Heart right ventricle (tissue), 16 donors: ENCODE data around the gene PNMA8C. TPM values are rescaled to one million over a fixed set of nuclear protein-coding genes. Genes with fewer than 3 reads are reported as not detected.
A peak's percentile ranks its signal among the peaks of the same experiment; 100 is the strongest.

Source experiments
- ATAC-seq, 8 donors: fragments of 200-7000 bp; cut with Tn5 transposase; one replicate each; pipeline ENCODE4 v1.9.1; 2020; ENCODE audit warnings: mild to moderate bottlenecking in 8 of 8, moderate library complexity in 8 of 8, moderate number of reproducible peaks in 1 of 8
- DNase-seq, 2 donors: peaks; one replicate each; pipeline ENCODE4 v3.0.0-alpha.2; 2020
- H3K27ac ChIP-seq, 10 donors: fragments of 200-600 bp; sonication (generic) in 2 of 10; one replicate each; pipeline versions ENCODE4 v1.5.0 to v1.8.0; 2020 to 2022; ENCODE audit warnings: mild to moderate bottlenecking in 3 of 10
- H3K27me3 ChIP-seq, 7 donors: fragments of 200-600 bp; one replicate each; pipeline ENCODE4 v1.8.0; 2021 to 2022; ENCODE audit warnings: mild to moderate bottlenecking in 2 of 7
- H3K36me3 ChIP-seq, 9 donors: fragments of 200-600 bp; sonication (generic) in 1 of 9; one replicate each; pipeline versions ENCODE4 v1.5.0 to v1.8.0; 2020 to 2022; ENCODE audit warnings: mild to moderate bottlenecking in 2 of 9
- H3K4me1 ChIP-seq, 9 donors: fragments of 200-600 bp; sonication (generic) in 1 of 9; one replicate each; pipeline versions ENCODE4 v1.5.0 to v1.8.0; 2020 to 2022; ENCODE audit warnings: mild to moderate bottlenecking in 4 of 9
- H3K4me3 ChIP-seq, 10 donors: fragments of 200-600 bp; sonication (generic) in 2 of 10; one replicate each; pipeline versions ENCODE4 v1.5.0 to v1.8.0; 2020 to 2022; ENCODE audit warnings: mild to moderate bottlenecking in 7 of 10, moderate library complexity in 2 of 10
- H3K9me3 ChIP-seq, 11 donors: fragments of 200-600 bp in 10 of 11; sonication (generic) in 2 of 11; one replicate each; pipeline versions ENCODE4 v1.5.0 to v1.8.0; 2013 to 2022; ENCODE audit warnings: mild to moderate bottlenecking in 2 of 11, control low read depth in 1 of 11, moderate library complexity in 1 of 11
- WGBS, 2 donors: extraction: QIAGEN DNeasy Blood & Tissue Kit; methylation state at CpG; one replicate each; pipeline ENCODE4 v1.1.7; 2013; ENCODE audit warnings: inconsistent platforms in 1 of 2; 5-methylcytosine and 5-hydroxymethylcytosine counted together
- intact Hi-C, 10 donors: fragments of 100-400 bp; cut with DNase I; formaldehyde crosslinking; loops; one replicate each; pipeline versions ENCODE4 v1.11.1 to v1.14.2; 2022
- long read RNA-seq, 3 donors: library from polyadenylated mRNA; unstranded; transcript quantifications; one replicate each; pipeline ENCODE4 v2.0.0, GENCODE V29; 2020 to 2021
- polyA plus RNA-seq, 2 donors: library from polyadenylated mRNA; stranded (reverse); fragments of 200-250 nt; gene quantifications; one replicate each; pipeline ENCODE4 v1.2.3, GENCODE V29; 2013
- total RNA-seq, 10 donors: library from RNA; stranded (reverse); fragmentation: NEBNext Ultra II Directional in 3 of 10; extraction: Animal tissue kit (Norgen Biotek cat#: 25700) in 3 of 10; gene quantifications; one replicate each; pipeline versions ENCODE4 v1.2.1 to v1.2.4, GENCODE V29; 2021 to 2023
- TF ChIP-seq, protein P1 (sequence below), 9 donors: fragments of 200-600 bp; sonication (generic) in 2 of 9; IDR thresholded peaks; one replicate each; pipeline versions ENCODE4 v1.5.0 to v1.8.0; 2021 to 2022; ENCODE audit warnings: antibody characterized with exemption in 9 of 9, mild to moderate bottlenecking in 5 of 9, moderate library complexity in 1 of 9
- donor health status: Arrhythmogenic right ventricular cardiomyopathy.
- donor health status: ischemic (EF 13 %, LVEDD 7.1; RV severe dilation, severe dysfunction).
- donor health status: healthy with polysubstance abuse.
- donor health status: DM: no; HTN: yes; CAD: no.
- donor health status: DM: no; HTN: no; CAD: no.
- donor health status: ischemic (EF 25% LVEDD 6.9; RV normal size, moderate dysfunction).
- donor health status: ischemic (EF 25% LVEDD 5.7; RV mildly dilated, moderate dysfunction).
- donor health status: healthy.
- donor health status: DM: yes; HTN: yes; CAD: no.
- donor health status: Ischemic cardiomyopathy.
- donor health status: ischemic (EF 35%, LVEDD 5.7; RV mildly dilated, moderate dysfunction).
- donor health status: nonischemic (EF 11% LVEDD 7.7; RV severe dilation, severe dysfunction).
- donor health status: DM: yes; HTN: yes; CAD: no.
- donor health status: PGD.
- donor health status: ischemic (EF 29% LVEDD 5.4; RV normal size, mild dysfunction).
- donor health status: nonischemic (EF 23%, LVEDD 6.1; RV moderate dilation, normal function).

Gene PNMA8C
- total RNA-seq (under 1 TPM in 5 of 10 donors, not detected in 5; 0.07 to 0.13 (median 0.08) TPM), polyA plus RNA-seq (under 1 TPM; 0.01 to 0.07 TPM)
- long read RNA-seq, donor 1: 0 reads
- long read RNA-seq, donor 2: 0 reads
- long read RNA-seq, donor 3: 0 reads

DNA sequence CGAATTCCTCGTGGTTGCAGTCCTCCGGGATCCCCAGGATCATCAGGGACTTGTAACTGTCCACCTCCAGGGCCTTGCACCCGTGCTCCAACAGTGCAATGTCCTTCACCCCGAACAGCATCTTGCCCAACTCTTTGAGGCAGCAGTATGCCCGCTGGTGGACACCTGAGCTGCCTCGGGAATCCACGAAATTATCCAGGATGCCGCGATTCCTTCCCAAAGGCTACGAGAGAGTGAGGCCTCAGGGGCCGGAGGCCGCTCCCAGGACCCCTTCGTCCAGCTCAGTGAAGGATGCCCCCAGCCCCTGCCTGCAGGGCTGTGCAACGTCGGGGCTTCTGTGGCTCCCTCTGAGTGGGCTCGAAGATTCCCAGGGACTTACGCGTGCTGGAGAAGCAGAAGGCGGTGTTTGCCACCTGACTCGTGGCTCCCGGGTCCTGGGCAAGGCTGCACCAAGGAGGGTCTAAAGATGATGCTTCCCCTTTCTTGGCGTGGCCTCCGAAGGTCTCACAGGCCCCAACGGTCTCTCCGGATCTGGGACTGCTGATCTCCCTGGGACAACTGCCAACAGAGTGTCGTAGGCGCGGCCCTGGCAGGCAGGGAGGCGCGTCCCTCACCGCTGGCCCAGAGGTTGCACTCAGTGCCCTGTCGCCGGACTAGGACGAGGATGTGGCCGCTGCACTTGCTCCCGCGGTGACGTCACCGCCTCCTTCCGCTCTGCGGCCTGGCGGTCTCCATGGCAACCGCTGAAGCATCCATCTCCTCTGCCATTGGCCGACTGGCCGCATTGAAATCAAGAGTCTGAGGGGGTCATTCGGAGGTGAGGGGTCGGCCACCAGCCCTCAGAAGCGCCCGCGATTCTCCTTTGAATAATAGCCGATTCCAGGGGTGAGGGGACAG lies at the start of gene PNMA8C:
Gene PNMA8C (minus strand): TSS at position 698 of the 897 bp plus-strand sequence. CDS start 577 bp downstream, at position 121.
- intact Hi-C loops: no loop called here
- no peak within 1 kb of the TSS for H3K27ac ChIP-seq
- no peaks in the 10 kb centered on the region for H3K9me3 ChIP-seq
- H3K4me3 ChIP-seq: peak within 1 kb of the TSS in 8 of 10 donors; percentile 1 to 31 (median 25)
- DNase-seq (peak; percentile 61 to 80), ATAC-seq (peak; percentile 65 to 86 (median 78))
- 25 to 28% methylated on average over 52 of the region's 52 CpGs for WGBS, 2 donors
- peaks cover 3 to 22% (median 12%) of the 10 kb centered on the region in 9 donors for H3K4me1 ChIP-seq
- peaks cover 0 to 58% (median 23%) of the 10 kb centered on the region in 7 donors for H3K27me3 ChIP-seq
- TF ChIP-seq, protein P1, sequence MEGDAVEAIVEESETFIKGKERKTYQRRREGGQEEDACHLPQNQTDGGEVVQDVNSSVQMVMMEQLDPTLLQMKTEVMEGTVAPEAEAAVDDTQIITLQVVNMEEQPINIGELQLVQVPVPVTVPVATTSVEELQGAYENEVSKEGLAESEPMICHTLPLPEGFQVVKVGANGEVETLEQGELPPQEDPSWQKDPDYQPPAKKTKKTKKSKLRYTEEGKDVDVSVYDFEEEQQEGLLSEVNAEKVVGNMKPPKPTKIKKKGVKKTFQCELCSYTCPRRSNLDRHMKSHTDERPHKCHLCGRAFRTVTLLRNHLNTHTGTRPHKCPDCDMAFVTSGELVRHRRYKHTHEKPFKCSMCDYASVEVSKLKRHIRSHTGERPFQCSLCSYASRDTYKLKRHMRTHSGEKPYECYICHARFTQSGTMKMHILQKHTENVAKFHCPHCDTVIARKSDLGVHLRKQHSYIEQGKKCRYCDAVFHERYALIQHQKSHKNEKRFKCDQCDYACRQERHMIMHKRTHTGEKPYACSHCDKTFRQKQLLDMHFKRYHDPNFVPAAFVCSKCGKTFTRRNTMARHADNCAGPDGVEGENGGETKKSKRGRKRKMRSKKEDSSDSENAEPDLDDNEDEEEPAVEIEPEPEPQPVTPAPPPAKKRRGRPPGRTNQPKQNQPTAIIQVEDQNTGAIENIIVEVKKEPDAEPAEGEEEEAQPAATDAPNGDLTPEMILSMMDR (IDR thresholded peaks at IDR 0.05): no peak
- no peaks in the 10 kb centered on the region for H3K36me3 ChIP-seq

DNA sequence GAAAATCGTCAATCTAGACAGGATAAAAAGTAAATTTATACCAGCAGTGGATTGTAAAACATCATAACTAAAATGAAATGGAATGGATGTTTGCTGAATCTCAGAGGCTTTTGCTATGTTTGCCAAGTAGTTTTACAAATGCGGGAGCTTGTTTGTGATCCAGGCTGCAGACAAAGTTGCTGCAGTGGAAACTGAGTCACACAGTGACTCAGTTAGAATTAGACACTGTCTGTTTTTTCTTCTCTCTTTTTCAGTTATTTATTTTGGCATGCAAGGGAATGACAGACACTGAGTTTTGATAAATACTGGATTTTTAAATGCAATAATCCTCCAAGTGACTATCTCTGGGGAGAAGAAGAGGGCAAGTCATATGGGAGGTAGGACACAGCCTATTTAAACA lies 47.2 kb upstream of the PNMA8C start:
- no peaks in the 10 kb centered on the region for H3K9me3 ChIP-seq
- no peak for DNase-seq
- no peaks in the 10 kb centered on the region for H3K36me3 ChIP-seq
- H3K27ac ChIP-seq: no peak overlapping the region
- 63 to 66% methylated on average over 2 of the region's 2 CpGs for WGBS, 2 donors
- peaks cover 0 to 21% (median 14%) of the 10 kb centered on the region in 7 donors for H3K27me3 ChIP-seq
- no peak overlapping the region for H3K4me3 ChIP-seq
- intact Hi-C loops: no loop called here
- H3K4me1 ChIP-seq: peaks cover 0 to 23% (median 11%) of the 10 kb centered on the region in 9 donors
- no peak for ATAC-seq
- TF ChIP-seq, protein P1 (IDR thresholded peaks at IDR 0.05): no peak

DNA sequence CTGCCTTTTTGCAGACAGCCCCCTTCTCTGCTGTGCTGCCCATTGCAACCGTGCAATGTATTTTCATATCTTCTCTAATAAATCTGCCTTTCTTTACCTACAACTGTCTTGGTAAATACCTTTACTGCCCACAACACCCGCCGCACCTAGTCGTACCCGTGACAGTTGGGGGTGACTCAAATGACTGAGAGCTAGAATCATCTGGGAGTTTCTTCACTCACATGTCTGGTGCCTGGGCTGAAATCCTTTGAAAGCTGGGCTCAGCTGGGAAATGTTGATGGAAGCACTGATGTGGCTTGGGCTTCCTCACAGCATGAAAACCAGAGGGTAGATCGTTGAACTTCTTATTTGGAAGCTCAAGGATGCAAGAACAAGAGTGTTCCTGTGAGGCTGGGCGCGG lies 45.5 kb upstream of the PNMA8C start:
- H3K4me3 ChIP-seq: no peak overlapping the region
- H3K9me3 ChIP-seq: no peaks in the 10 kb centered on the region
- no peak overlapping the region for H3K27ac ChIP-seq
- WGBS, 2 donors: 91 to 93% methylated on average over 8 of the region's 8 CpGs
- DNase-seq (no peak), ATAC-seq (no peak)
- H3K4me1 ChIP-seq: peaks cover 0 to 24% (median 12%) of the 10 kb centered on the region in 9 donors
- TF ChIP-seq, protein P1 (IDR thresholded peaks at IDR 0.05): no peak
- peaks cover 0 to 32% (median 12%) of the 10 kb centered on the region in 7 donors for H3K27me3 ChIP-seq
- H3K36me3 ChIP-seq: no peaks in the 10 kb centered on the region
- intact Hi-C loops: no loop called here

DNA sequence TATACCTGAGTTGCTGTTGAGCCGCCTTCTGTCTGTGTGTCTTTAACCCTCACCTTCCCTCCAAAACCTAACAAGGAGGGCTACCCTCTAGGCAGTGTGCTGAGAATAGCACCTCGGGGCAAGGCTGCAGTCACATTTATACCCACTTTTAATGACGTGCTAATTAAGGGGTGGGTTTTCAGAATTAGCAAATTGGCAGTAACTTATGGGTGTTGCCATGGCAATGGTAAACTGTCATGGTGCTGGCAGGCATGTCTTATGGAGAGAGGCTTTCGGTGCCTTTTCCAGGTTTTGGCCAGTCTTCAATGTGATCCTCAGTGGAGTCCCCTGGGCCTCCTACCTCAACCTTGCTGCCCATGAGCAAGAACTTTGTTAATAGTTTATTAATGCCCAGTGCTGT lies 43.9 kb upstream of the PNMA8C start:
- no peaks in the 10 kb centered on the region for H3K36me3 ChIP-seq
- no peak overlapping the region for H3K27ac ChIP-seq
- intact Hi-C loops: no loop called here
- H3K4me3 ChIP-seq: no peak overlapping the region
- WGBS, 2 donors: 84 to 95% methylated on average over 4 of the region's 4 CpGs
- peaks cover 0 to 24% (median 12%) of the 10 kb centered on the region in 9 donors for H3K4me1 ChIP-seq
- no peaks in the 10 kb centered on the region for H3K9me3 ChIP-seq
- peaks cover 0 to 32% (median 12%) of the 10 kb centered on the region in 7 donors for H3K27me3 ChIP-seq
- TF ChIP-seq, protein P1 (IDR thresholded peaks at IDR 0.05): no peak
- no peak for ATAC-seq
- DNase-seq: no peak
